GM12878 (cell line): Measurements from ENCODE around the gene PSMB4. TPM values are rescaled to one million over a fixed set of nuclear protein-coding genes. Genes with fewer than 3 reads are reported as not detected.
"Not testable (repeated sequence)": the region's sequence is repeated elsewhere in the genome, so short reads cannot be mapped to it uniquely, and the experiment has no call there.

Source experiments
- ATAC-seq: fragments of 200-7000 bp; cut with Tn5 transposase; 3 replicates; pipeline ENCODE4 v1.9.1; 2020; ENCODE audit warnings: mild to moderate bottlenecking, moderate library complexity
- BruUV-seq: library from RNA; stranded (reverse); fragments of 400-500 nt; replicated peaks from 2 replicates; lab custom pipeline; 2021; lab: Mats Ljungman, UMichigan
- CTCF ChIA-PET: fragments of 300-600 bp; sonication (Branson Sonifier 250); formaldehyde crosslinking; extraction: SDS; loops from one replicate; lab custom pipeline; 2021; ENCODE audit warnings: inconsistent platforms; lab: Yijun Ruan, JAX
- POLR2A ChIA-PET: fragments of 350-600 bp; formaldehyde crosslinking; extraction: SDS; loops from one replicate; lab custom pipeline; 2021; ENCODE audit warnings: inconsistent platforms; lab: Charles Lee
- RAD21 ChIA-PET: fragments of 300-600 bp; sonication (Branson Sonifier 250); formaldehyde crosslinking; loops from one replicate; lab custom pipeline; 2023; ENCODE audit warnings: antibody characterized with exemption; ENCODE audit not compliant: unreplicated experiment; lab: Charles Lee
- SMC1A ChIA-PET: fragments of 300-600 bp; sonication (Branson Sonifier 250); formaldehyde crosslinking; loops from one replicate; lab custom pipeline; 2023; ENCODE audit not compliant: unreplicated experiment, uncharacterized antibody; lab: Charles Lee
- DNase-seq: peaks from one replicate; pipeline ENCODE4 v3.0.0-alpha.2; 2011; ENCODE audit warnings: low read depth, low spot score
- FAIRE-seq: peaks from 3 replicates; lab custom pipeline; 2011; peaks lifted over from hg19 to GRCh38; lab: Jason Lieb, UNC
- H2AFZ ChIP-seq: 2 replicates; pipeline ENCODE4 v1.6.0; 2011; ENCODE audit warnings: low read depth, low read length, control low read depth; ENCODE audit not compliant: control insufficient read depth
- H3K27ac ChIP-seq: 2 replicates; pipeline ENCODE4 v1.5.1; 2011; ENCODE audit warnings: control low read depth; ENCODE audit not compliant: control insufficient read depth, insufficient read depth
- H3K27me3 ChIP-seq, 2 experiments: replicated peaks in 1 of 2; 2 replicates each; pipeline versions ENCODE4 v1.6.0 to v1.6.1; 2011; ENCODE audit warnings: low read length in 1 of 2; ENCODE audit not compliant: control insufficient read depth in 2 of 2, insufficient read depth in 2 of 2
- H3K36me3 ChIP-seq, 2 experiments: 2 replicates each; pipeline ENCODE4 v1.5.1; 2011; ENCODE audit warnings: low read length in 1 of 2; ENCODE audit not compliant: control insufficient read depth in 2 of 2, insufficient read depth in 2 of 2
- H3K4me1 ChIP-seq: 2 replicates; pipeline ENCODE4 v1.6.1; 2011; ENCODE audit warnings: mild to moderate bottlenecking, low read length, moderate library complexity, mixed read lengths; ENCODE audit not compliant: control insufficient read depth, insufficient read depth
- H3K4me2 ChIP-seq: 2 replicates; pipeline ENCODE4 v1.6.0; 2011; ENCODE audit warnings: control low read depth; ENCODE audit not compliant: control insufficient read depth, insufficient read depth
- H3K4me3 ChIP-seq: fragments of 200-600 bp; sonication (generic); 2 replicates; pipeline ENCODE4 v1.5.1; 2016
- H3K79me2 ChIP-seq: 2 replicates; pipeline ENCODE4 v1.6.0; 2011; ENCODE audit warnings: low read length; ENCODE audit not compliant: control insufficient read depth, insufficient read depth
- H3K9ac ChIP-seq: 2 replicates; pipeline ENCODE4 v1.8.0; 2011; ENCODE audit warnings: low read length, control low read depth, mixed read lengths; ENCODE audit not compliant: control insufficient read depth, insufficient read depth
- H3K9me3 ChIP-seq: replicated peaks from 3 replicates; pipeline ENCODE4 v1.5.1; 2011; ENCODE audit warnings: mild to moderate bottlenecking, low read length; ENCODE audit not compliant: control insufficient read depth, insufficient read depth
- H4K20me1 ChIP-seq: 2 replicates; pipeline ENCODE4 v1.6.0; 2011; ENCODE audit not compliant: control insufficient read depth, insufficient read depth
- CHD1 ChIP-seq: IDR thresholded peaks from 2 replicates; pipeline ENCODE4 v1.6.1; 2012; ENCODE audit warnings: low read depth, low read length, improper control_type of control experiment
- LARP7 ChIP-seq: fragments of 450-650 bp; IDR thresholded peaks from 2 replicates; pipeline ENCODE4 v1.6.1; 2017; ENCODE audit warnings: mild to moderate bottlenecking
- NFIC ChIP-seq: IDR thresholded peaks from 2 replicates; pipeline ENCODE4 v1.6.1; 2012; ENCODE audit warnings: low read depth, mild to moderate bottlenecking, inconsistent platforms, low read length, moderate library complexity
- NR2C2 ChIP-seq: IDR thresholded peaks from 2 replicates; pipeline ENCODE4 v1.6.1; 2011; ENCODE audit warnings: borderline replicate concordance, low read depth; ENCODE audit not compliant: control insufficient read depth, insufficient read length
- RBBP5 ChIP-seq: fragments of 200-600 bp; sonication (generic); conservative IDR thresholded peaks from 2 replicates; pipeline ENCODE4 v1.6.1; 2016
- WGBS: methylation state at CpG from one replicate; pipeline ENCODE4 v1.1.6; 2016; ENCODE audit warnings: low lambda C conversion rate; ENCODE audit not compliant: insufficient replicate concordance, insufficient coverage; ENCODE audit errors: missing lambda C conversion rate; 5-methylcytosine and 5-hydroxymethylcytosine counted together
- in situ Hi-C: fragments of 300-500 bp; cut with MboI; formaldehyde crosslinking; loops from 9 replicates; pipeline ENCODE4 v1.14.3; 2018; ENCODE audit warnings: mixed read lengths
- intact Hi-C: fragments of 100-400 bp; cut with micrococcal nuclease; formaldehyde crosslinking; loops from one replicate; pipeline ENCODE4 v1.14.2; 2022; ENCODE audit not compliant: unreplicated experiment
- polyA plus RNA-seq, 11 experiments: library from polyadenylated mRNA; depleted of rRNA in 4 of 11; unstranded in 6 of 11; stranded (reverse) in 5 of 11; fragments of >200 nt; fragmentation: Nextera tagmentation in 4 of 11; fragmentation: Illumina TruSeq in 1 of 11; extraction: Ambion mirVana in 4 of 11; extraction: Trizol in 1 of 11; gene quantifications; 1 replicate in 1 of 11; 2 replicates in 10 of 11; pipeline versions ENCODE4 v1.2.1 to v1.2.3, GENCODE V29; 2011 to 2016; ENCODE audit warnings: inconsistent platforms in 2 of 11, missing spikeins in 2 of 11, low read depth in 1 of 11
- total RNA-seq, 4 experiments: library from RNA; depleted of rRNA in 3 of 4; stranded (reverse); fragments of >200 nt in 3 of 4; fragmentation: Illumina TruSeq in 1 of 4; extraction: Trizol in 1 of 4; gene quantifications; 2 replicates each; pipeline versions ENCODE4 v1.2.1 to v1.2.3, GENCODE V29; 2013 to 2021

Gene PSMB4
- total and polyA plus RNA-seq, 10 of the 15 experiments (the other 5 are each of a cell fraction or from before 2014, with no cell fraction given), result 278 to 610 (median 421) TPM

DNA sequence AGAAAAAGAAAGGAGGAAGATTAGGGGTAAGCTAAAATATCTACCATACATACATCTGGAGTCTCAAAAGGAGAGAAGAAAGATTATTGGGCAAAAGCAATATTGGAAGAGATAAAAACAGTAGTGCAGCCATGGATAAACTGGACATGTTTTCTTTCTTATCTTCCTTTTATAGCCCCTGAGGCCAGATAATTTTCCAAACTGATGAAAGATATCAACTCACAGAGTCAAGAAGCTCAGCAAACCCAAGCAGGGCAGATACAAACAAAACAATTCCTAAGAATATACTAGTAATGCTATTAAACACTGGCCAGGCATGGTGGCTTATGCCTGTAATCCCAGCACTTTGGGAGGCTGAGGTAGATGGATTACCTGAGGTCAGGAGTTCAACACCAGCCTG, 5.8 kb upstream of the PSMB4 start (continued):
- TF ChIP-seq CHD1, result no peak
- TF ChIP-seq NFIC, result no peak
- TF ChIP-seq RBBP5, result no peak
- TF ChIP-seq NR2C2, result no peak
- no peak for TF ChIP-seq LARP7

DNA sequence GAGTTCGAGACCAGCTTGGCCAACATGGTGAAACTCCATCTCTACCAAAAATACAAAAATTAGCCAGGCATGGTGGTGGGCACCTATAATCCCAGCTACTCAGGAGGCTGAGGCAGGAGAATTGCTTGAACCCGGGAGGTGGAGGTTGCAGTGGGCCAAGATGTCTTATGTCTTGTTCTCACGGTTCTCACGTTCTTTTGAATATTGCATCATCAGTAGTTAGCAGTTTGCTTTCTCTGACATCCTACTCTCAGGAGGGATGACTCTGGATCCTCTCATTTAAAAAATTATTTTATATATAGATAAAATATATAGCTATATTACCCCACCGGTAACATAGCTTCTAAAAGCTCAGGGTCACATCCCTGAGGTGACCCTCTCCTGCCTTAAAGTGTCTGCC, 3.1 kb upstream of the PSMB4 start:
- intact Hi-C loops, H3K36me3 ChIP-seq, H3K4me2 ChIP-seq, H3K9me3 ChIP-seq, BruUV-seq, H3K27ac ChIP-seq, H3K4me1 ChIP-seq, ATAC-seq, H4K20me1 ChIP-seq, H3K9ac ChIP-seq, in situ Hi-C loops, H3K4me3 ChIP-seq, H3K27me3 ChIP-seq, FAIRE-seq, H2AFZ ChIP-seq, DNase-seq: not testable (repeated sequence)
- 61% methylated on average over 5 of the region's 5 CpGs for WGBS
- SMC1A ChIA-PET, result interaction anchor here (1.0 to 3.9 kb wide), 4 partner anchors 12 to 94 kb away, joined by 3 to 16 read pairs (median 3); no protein-coding TSS in a partner anchor
- CTCF ChIA-PET, result interaction anchor here (0.7 to 4.3 kb wide), 5 partner anchors 9 to 115 kb away, joined by 3 to 21 read pairs (median 7); no protein-coding TSS in a partner anchor
- RAD21 ChIA-PET, result interaction anchor here (0.8 to 1.2 kb wide), 3 partner anchors 55 to 90 kb away, joined by 3 read pairs; no protein-coding TSS in a partner anchor
- POLR2A ChIA-PET, result interaction anchor here (0.6 kb wide), 1 partner anchor 318 kb away, joined by 3 read pairs; no protein-coding TSS in a partner anchor
- peaks cover 20% of the 10 kb centered on the region for H3K79me2 ChIP-seq
